Fibroblast of lung (primary cell): ENCODE measurements around the gene YTHDC1. TPM values are rescaled to one million over a fixed set of nuclear protein-coding genes. Genes with fewer than 3 reads are reported as not detected.
A peak's percentile ranks its signal among the peaks of the same experiment; 100 is the strongest.

ENCODE experiments used
- DNase-seq, 2 donors: peaks; one replicate each; pipeline versions ENCODE4 v3.0.0 to v3.0.0-alpha.2; 2010; ENCODE audit warnings: low read depth in 2 of 2
- H2AFZ ChIP-seq: 2 replicates; pipeline ENCODE4 v1.5.1; 2012; ENCODE audit warnings: low read length, control low read depth, inconsistent platforms
- H3K27ac ChIP-seq: 2 replicates; pipeline ENCODE4 v1.5.1; 2011; ENCODE audit warnings: low read length, control low read depth; ENCODE audit not compliant: insufficient read depth
- H3K27me3 ChIP-seq: 2 replicates; pipeline ENCODE4 v1.5.1; 2011; ENCODE audit warnings: mild to moderate bottlenecking, low read length; ENCODE audit not compliant: control insufficient read depth, insufficient read depth
- H3K36me3 ChIP-seq: 2 replicates; pipeline ENCODE4 v1.5.1; 2011; ENCODE audit warnings: low read length; ENCODE audit not compliant: control insufficient read depth, insufficient read depth
- H3K4me1 ChIP-seq: 2 replicates; pipeline ENCODE4 v1.5.1; 2011; ENCODE audit warnings: low read length; ENCODE audit not compliant: control insufficient read depth, insufficient read depth; ENCODE audit errors: extremely low read depth
- H3K4me2 ChIP-seq: 2 replicates; pipeline ENCODE4 v1.5.1; 2011; ENCODE audit warnings: low read length, control low read depth; ENCODE audit not compliant: insufficient read depth; ENCODE audit errors: extremely low read depth
- H3K4me3 ChIP-seq, 4 experiments: fragments of 200-600 bp in 1 of 4; sonication (generic) in 1 of 4; replicated peaks in 1 of 4; 2 replicates each; pipeline ENCODE4 v1.5.1; 2011 to 2016; ENCODE audit warnings: low read length in 4 of 4, low read depth in 3 of 4, mild to moderate bottlenecking in 3 of 4, control low read depth in 2 of 4, inconsistent platforms in 1 of 4, mixed read lengths in 1 of 4; ENCODE audit not compliant: insufficient read depth in 1 of 4; ENCODE audit errors: control extremely low read depth in 1 of 4
- H3K79me2 ChIP-seq: 2 replicates; pipeline ENCODE4 v1.5.1; 2012; ENCODE audit warnings: mild to moderate bottlenecking, low read length, inconsistent platforms; ENCODE audit not compliant: control insufficient read depth, insufficient read depth
- H3K9ac ChIP-seq: 2 replicates; pipeline ENCODE4 v1.5.1; 2011; ENCODE audit warnings: mild to moderate bottlenecking, low read length, control low read depth; ENCODE audit not compliant: insufficient read depth
- H3K9me3 ChIP-seq: 2 replicates; pipeline ENCODE4 v1.5.1; 2012; ENCODE audit warnings: low read depth, low read length; ENCODE audit not compliant: control insufficient read depth, insufficient read depth
- H4K20me1 ChIP-seq: 2 replicates; pipeline ENCODE4 v1.5.1; 2011; ENCODE audit warnings: low read length; ENCODE audit not compliant: control insufficient read depth, insufficient read depth; ENCODE audit errors: extremely low read depth
- EZH2 ChIP-seq: IDR thresholded peaks from 2 replicates; pipeline ENCODE4 v1.5.1; 2012; ENCODE audit warnings: low read length, control low read depth, mild to moderate bottlenecking; ENCODE audit errors: missing control alignments
- polyA plus RNA-seq, 2 donors: library from polyadenylated mRNA; depleted of rRNA in 1 of 2; stranded (reverse) in 1 of 2; unstranded in 1 of 2; fragments of >200 nt; gene quantifications; 2 replicates each; pipeline ENCODE4 v1.2.1, GENCODE V29; 2011 to 2012; ENCODE audit warnings: missing spikeins in 1 of 2
- total RNA-seq: library from RNA; depleted of rRNA; stranded (reverse); fragments of >200 nt; gene quantifications from 2 replicates; pipeline ENCODE4 v1.2.1, GENCODE V29; 2014
- TF ChIP-seq, protein P1 (sequence below), 2 donors: IDR thresholded peaks in 1 of 2; conservative IDR thresholded peaks in 1 of 2; 1 replicate in 1 of 2; 2 replicates in 1 of 2; pipeline ENCODE4 v1.5.1; 2011 to 2012; ENCODE audit warnings: low read length in 2 of 2, control low read depth in 1 of 2, inconsistent platforms in 1 of 2, low read depth in 1 of 2, mild to moderate bottlenecking in 1 of 2

YTHDC1 gene
- total and polyA plus RNA-seq, 2 donors (not counting 1 experiment from before 2014, with no cell fraction given): 34.6 to 47.6 TPM

GRCh38 chr4:68272380-68272779 is 77.5 kb downstream of the YTHDC1 start:
- peak overlapping the region; percentile 63 for H3K4me2 ChIP-seq
- no peak overlapping the region for H2AFZ ChIP-seq
- H3K9ac ChIP-seq: no peak overlapping the region

GRCh38 chr4:68271851-68272357 is 78.0 kb downstream of the YTHDC1 start:
- no peak overlapping the region for H3K27ac ChIP-seq
- no peaks in the 10 kb centered on the region for H3K27me3 ChIP-seq
- TF ChIP-seq, protein P1, sequence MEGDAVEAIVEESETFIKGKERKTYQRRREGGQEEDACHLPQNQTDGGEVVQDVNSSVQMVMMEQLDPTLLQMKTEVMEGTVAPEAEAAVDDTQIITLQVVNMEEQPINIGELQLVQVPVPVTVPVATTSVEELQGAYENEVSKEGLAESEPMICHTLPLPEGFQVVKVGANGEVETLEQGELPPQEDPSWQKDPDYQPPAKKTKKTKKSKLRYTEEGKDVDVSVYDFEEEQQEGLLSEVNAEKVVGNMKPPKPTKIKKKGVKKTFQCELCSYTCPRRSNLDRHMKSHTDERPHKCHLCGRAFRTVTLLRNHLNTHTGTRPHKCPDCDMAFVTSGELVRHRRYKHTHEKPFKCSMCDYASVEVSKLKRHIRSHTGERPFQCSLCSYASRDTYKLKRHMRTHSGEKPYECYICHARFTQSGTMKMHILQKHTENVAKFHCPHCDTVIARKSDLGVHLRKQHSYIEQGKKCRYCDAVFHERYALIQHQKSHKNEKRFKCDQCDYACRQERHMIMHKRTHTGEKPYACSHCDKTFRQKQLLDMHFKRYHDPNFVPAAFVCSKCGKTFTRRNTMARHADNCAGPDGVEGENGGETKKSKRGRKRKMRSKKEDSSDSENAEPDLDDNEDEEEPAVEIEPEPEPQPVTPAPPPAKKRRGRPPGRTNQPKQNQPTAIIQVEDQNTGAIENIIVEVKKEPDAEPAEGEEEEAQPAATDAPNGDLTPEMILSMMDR (conservative IDR thresholded peaks at IDR 0.05 in 1 of 2, IDR thresholded peaks at IDR 0.05 in 1 of 2; ENCODE audit: low read depth in 1 of 2, low read length in 2 of 2): peak; percentile 54 to 65
- no peak for TF ChIP-seq EZH2
- DNase-seq: peak; percentile 64 to 76
- no peaks in the 10 kb centered on the region for H3K4me1 ChIP-seq
- H3K9ac ChIP-seq: no peak overlapping the region
- H3K4me2 ChIP-seq: peak overlapping the region; percentile 63
- no peaks in the 10 kb centered on the region for H3K9me3 ChIP-seq
- peak overlapping the region in 3 of 4 experiments; percentile 10 to 51 (median 48) for H3K4me3 ChIP-seq
- H4K20me1 ChIP-seq: no peaks in the 10 kb centered on the region
- peak overlapping the region; percentile 22 for H2AFZ ChIP-seq
- H3K79me2 ChIP-seq: no peaks in the 10 kb centered on the region
- H3K36me3 ChIP-seq: no peaks in the 10 kb centered on the region

More at GRCh38 chr4:68272380-68272779, 77.5 kb downstream of the YTHDC1 start:
- Histone ChIP-seq H3K9me3 (no peaks in the 10 kb centered on the region), H3K79me2 (no peaks in the 10 kb centered on the region), H3K36me3 (no peaks in the 10 kb centered on the region), H3K27ac (no peak overlapping the region), H3K4me1 (no peaks in the 10 kb centered on the region), H4K20me1 (no peaks in the 10 kb centered on the region), H3K4me3 (peak overlapping the region in 2 of 4 experiments; percentile 48 to 51), H3K27me3 (no peaks in the 10 kb centered on the region)
- TF ChIP-seq, protein P1 (conservative IDR thresholded peaks at IDR 0.05 in 1 of 2, IDR thresholded peaks at IDR 0.05 in 1 of 2; ENCODE audit: low read depth in 1 of 2, low read length in 2 of 2): no peak
- no peak for TF ChIP-seq EZH2
- DNase-seq: peak; percentile 6 to 52

DNA sequence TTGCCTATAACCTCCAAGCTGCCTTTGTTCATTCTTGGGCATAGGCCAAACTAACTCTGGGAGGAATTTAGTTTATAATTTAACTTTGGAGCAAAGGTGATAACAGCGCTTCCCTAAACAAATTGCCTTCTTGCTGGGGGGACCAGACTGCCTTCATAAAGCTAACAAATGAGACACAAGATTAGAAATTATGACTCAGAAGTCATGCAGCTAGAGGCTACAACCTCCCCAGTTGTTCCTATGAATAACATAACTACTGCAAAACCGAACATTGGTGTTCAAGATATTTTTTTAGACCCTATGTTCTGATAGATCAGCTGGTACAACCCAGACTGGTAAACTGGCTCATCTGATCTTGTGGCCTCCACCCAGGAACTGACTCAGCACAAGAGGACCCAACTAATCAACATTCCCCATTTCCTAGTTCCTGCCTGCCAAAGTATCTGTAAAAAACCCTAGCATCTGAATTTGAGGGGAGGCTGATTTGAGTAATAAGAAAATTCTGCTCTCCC is 82.4 kb downstream of the YTHDC1 start:
- H3K27ac ChIP-seq: no peak overlapping the region
- H2AFZ ChIP-seq: no peak overlapping the region
- H3K9ac ChIP-seq: no peak overlapping the region
- H3K4me1 ChIP-seq: no peaks in the 10 kb centered on the region
- peak overlapping the region; percentile 7 for H3K4me2 ChIP-seq
- DNase-seq: peak; percentile 71 to 88
- H3K79me2 ChIP-seq: no peaks in the 10 kb centered on the region
- H4K20me1 ChIP-seq: no peaks in the 10 kb centered on the region
- H3K36me3 ChIP-seq: no peaks in the 10 kb centered on the region
- TF ChIP-seq, protein P1 (conservative IDR thresholded peaks at IDR 0.05 in 1 of 2, IDR thresholded peaks at IDR 0.05 in 1 of 2; ENCODE audit: low read depth in 1 of 2, low read length in 2 of 2): no peak
- no peak for TF ChIP-seq EZH2
- H3K4me3 ChIP-seq: no peak overlapping the region
- no peaks in the 10 kb centered on the region for H3K9me3 ChIP-seq
- H3K27me3 ChIP-seq: no peaks in the 10 kb centered on the region
